Suppressor macrophage treated with lipopolysaccharide for 1 hour (primary cell): ENCODE data around the gene ACSL5.
A peak's percentile ranks its signal among the peaks of the same experiment; 100 is the strongest.
"Not testable (repeated sequence)": the region's sequence is repeated elsewhere in the genome, so short reads cannot be mapped to it uniquely, and the experiment has no call there.

ENCODE experiments used
- DNase-seq, 3 donors: peaks; one replicate each; pipeline ENCODE4 v3.0.0-alpha.2; 2020 to 2022

The ACSL5 gene

DNA sequence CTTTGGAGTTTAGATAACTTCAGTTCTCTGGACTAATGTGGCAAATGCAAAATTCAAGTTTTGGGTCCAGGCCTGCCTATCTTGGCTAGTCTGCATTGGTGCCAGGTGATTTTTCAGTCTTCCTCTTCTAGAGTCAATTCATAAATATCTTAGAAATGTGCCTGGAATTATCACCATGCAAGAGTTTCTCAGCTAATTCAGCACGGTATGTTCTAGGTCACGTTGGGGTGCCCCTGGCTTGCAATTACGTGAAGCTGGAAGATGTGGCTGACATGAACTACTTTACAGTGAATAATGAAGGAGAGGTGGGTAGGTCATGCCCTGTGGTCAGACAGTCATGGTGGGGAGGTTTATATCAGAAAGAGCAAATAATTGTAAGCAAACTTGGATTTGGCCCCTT lies 47.8 kb downstream of the ACSL5 start:
- DNase-seq, result no peak

DNA sequence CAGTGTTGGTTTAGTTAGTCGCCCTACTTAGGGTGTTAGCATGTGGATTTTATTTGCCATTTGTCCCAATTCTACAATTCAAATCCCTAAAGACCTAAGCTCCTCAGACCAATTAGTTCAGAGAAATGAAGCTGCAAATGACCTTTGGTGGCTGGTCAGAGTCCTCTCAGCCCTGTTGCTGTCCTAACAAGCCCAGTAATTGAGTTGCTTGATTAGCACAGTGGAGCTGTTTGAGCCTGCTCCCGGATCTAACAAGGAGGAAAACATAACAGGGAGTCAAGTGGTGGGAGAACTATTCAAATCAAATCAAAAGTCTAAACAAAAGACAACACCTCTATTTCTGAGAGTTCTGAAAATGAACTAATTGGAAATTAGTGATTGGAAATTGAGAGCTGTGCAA lies 50.7 kb downstream of the ACSL5 start:
- DNase-seq, result no peak

DNA sequence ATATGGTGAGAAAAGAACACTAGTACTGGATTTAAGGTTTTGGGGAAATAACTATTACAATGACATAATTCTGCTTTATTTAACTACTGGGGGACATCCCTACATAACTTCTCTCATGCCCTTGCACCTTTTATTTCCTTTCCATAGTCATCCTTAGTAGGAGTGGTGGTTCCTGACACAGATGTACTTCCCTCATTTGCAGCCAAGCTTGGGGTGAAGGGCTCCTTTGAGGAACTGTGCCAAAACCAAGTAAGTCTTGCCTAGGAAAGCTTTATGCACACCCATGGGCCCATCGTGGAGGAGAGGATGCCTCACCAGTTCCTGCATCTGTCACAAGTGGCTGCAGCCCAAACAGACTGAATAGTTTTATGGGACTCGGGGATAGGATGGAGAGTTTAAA lies 52.2 kb downstream of the ACSL5 start:
- peak; percentile 48 to 58 (median 52) for DNase-seq

DNA sequence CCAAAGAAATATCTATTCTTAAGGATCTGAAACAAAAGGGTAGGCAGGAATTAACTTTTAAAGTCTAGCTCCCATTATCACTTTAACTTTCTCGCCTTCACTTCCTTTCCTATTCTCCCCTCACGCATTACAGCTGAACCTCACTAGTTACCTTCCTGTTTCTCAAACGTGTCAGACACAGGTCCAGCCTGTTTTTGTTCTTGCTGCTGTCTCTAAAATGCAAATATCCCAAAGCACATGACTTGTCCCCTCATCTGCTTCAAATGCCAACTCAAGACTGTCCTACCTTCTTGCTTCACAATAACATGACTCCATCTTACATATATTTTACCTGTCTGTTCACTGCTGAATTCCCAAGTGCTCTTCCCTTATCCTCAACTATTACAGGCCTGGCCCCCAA lies 55.2 kb downstream of the ACSL5 start:
- DNase-seq, result no peak

DNA sequence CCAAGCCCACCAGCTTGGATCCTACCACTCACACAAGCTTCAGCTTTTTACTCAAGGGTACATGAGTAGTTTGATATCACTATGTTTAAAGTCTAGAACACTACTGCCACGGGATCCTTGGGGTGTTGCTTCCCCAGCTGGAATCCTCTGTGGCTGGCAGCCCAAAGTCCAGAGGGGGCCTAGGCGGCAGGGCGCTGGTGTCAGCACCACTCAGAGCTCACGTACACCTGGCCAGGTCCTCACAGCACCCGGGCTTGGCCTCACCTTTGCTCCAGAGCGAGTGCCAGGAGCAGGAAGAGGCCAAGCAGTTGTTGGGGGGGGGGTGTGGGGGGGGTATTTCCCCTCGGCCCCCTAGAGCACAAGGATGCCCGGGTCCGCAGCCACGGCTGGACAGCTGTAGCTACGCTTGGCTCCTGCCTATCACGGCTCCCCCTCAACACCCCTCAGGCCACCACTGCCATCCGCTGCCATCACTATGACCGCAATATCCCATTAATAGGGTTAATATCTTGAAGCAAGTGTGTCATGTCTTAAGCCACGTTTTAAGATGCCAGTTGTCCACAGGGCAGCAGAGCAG lies 55.8 kb downstream of the ACSL5 start:
- DNase-seq, result no peak

GRCh38 chr10:112433136-112433535 lies 59.2 kb downstream of the ACSL5 start:
- no peak for DNase-seq

- DNase-seq, result peak; percentile 24 to 74 (median 67)
These were observed 61.2 kb downstream of the ACSL5 start for GRCh38 chr10:112434988-112435619.

GRCh38 chr10:112438356-112438755 lies 64.4 kb downstream of the ACSL5 start:
- DNase-seq, result no peak

GRCh38 chr10:112441520-112441919 lies 67.6 kb downstream of the ACSL5 start:
- DNase-seq, result no peak

- DNase-seq, result no peak
These were observed 68.1 kb downstream of the ACSL5 start for GRCh38 chr10:112442063-112442462.

- DNase-seq, result peak; percentile 46 to 54 (median 48)
These were observed 72.3 kb downstream of the ACSL5 start for GRCh38 chr10:112446055-112446854.

GRCh38 chr10:112446855-112447619 lies 73.1 kb downstream of the ACSL5 start, which contains the start of the genes VTI1A and ZDHHC6:
TSS of gene VTI1A (plus strand) at chr10:112447215. CDS start at chr10:112447374, 159 bp downstream.
TSS of gene ZDHHC6 (minus strand) at chr10:112446914. CDS start at chr10:112445436, 1,478 bp downstream.
- peak; percentile 88 to 93 (median 90) for DNase-seq

DNA sequence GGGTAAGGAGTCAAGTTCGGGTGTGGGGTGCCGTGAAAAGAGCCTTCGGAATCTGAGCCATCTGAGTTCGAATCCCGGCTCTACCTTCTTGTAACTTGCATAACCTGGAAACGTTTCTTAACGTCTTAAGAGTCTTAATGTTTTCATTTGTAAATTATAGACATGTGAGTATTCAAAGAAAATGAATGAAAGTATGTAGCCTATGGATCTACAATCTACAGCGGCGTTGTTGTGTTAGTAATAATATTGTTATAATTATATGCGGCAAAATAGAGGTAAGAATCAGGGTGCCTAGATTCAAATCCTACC lies 73.7 kb downstream of the ACSL5 start:
- DNase-seq, result no peak

DNA sequence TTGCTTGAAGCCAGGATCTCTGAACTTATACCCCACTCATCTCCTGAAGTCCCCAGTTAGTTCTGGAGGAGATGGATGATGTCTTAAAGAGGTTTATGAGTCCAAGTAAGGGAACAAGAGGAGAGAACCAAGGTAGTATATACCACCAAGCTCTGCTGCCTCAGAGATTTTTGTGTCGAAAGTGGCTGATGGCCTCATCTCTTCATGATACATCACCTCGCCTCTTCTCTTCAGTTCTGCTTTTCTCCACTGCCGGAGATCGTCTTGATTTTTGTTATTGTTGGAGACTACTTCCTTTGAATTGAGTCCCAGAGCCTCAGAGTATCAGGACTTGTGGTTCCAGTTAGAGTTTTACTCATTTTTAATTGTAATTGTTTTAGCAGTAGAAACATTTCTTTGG lies 75.0 kb downstream of the ACSL5 start:
- peak; percentile 62 to 75 (median 75) for DNase-seq

DNA sequence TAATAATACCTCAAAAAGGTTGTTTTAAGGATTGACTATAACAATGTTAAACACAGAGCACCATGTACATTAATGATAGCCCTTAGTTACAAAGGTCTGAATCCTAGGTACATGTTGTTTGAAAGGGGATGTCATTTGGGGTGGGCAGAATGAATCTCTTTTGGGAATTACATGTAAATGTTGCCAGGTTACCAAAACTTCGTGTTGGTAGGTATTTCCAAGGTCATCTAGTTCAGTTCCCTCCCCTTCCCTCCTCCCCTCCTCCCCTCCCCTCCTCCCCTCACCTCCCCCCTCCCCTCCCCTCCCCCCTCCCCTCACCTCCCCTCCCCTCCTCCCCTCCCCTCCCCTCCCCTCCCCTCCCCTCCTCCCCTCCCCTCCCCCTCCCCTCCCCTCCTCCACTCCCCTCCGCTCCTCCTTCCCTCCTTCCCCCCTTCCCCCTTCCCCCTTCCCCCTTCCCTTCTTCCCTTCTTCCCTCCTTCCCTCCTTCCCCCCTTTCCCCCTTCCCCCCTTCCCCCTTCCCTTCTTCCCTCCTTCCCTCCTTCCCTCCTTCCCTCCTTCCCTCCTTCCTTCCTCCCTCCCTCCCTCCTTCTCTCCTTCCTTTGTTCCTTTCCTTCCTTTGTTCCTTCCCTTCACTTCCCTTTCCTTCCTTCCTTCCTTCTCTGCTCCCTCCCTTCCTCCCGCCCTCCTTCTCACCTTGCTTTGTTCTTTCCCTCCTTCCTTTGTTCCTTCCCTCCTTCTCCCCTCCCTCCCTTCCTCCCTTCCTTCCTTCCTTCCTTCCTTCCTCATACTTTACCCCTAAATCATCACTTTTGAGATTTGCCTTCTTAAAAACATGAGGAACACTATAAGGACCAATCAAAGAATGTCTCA lies 81.2 kb downstream of the ACSL5 start:
- no peak for DNase-seq

GRCh38 chr10:112456533-112456932 lies 82.6 kb downstream of the ACSL5 start:
- peak; percentile 16 to 25 (median 16) for DNase-seq

DNA sequence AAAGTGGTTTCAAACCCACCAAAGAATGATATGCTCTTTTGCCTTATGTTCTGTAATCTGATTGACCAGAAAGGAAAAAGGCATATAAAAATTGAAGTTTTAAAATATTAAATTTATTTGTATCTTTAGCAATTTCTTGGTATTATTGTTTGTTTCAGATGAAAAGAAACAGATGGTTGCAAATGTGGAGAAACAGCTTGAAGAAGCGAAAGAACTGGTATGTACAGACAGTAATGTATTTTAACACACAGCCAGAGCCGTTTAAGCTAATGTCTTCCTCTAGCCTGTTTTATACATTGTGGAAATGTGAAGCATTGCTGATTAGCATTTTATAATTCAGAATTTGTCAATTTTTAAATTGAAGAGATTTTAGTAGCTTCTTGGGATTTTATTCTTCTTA lies 86.5 kb downstream of the ACSL5 start:
- DNase-seq, result no peak

DNA sequence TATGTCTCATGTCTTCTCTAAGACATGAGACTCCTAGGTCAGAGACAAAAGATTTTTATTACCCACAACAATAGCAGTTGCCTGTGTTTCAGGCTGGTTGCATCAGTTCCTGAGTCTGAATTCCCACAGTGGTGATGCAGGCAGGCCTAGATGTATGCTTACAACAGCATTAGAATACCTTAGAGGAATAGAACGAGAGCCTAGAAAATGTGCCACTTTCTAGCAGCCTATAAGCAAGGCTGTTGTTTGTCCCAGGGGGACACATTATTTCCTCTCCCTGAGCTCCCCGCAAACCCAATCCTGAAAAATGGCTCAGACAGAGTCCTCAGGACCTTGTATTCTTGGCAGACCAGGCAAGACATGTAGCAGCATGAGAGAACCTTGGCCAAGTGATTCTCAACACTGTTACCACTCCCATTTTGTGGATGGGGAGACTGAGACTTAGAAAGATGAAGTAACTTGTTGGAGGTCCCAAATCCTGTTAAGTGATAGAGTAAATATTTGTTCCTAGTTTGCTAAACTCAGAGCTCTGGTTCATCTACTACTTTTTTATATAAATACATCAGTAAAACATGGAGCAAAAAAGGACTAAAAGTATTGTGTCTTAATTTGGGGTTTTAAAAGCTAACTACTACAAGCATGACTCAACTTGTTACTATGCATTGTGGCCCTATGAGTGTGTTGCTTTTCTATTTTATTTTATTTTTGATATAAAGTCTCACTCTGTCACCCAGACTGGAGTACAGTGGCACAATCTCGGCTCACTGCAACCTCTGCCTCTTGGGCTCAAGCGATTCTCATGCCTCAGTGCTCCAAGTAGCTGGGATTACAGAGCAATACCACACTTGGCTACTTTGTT lies 87.3 kb downstream of the ACSL5 start:
- peak; percentile 30 to 58 (median 48) for DNase-seq

GRCh38 chr10:112464074-112464473 lies 90.2 kb downstream of the ACSL5 start:
- DNase-seq, result not testable (repeated sequence)

DNA sequence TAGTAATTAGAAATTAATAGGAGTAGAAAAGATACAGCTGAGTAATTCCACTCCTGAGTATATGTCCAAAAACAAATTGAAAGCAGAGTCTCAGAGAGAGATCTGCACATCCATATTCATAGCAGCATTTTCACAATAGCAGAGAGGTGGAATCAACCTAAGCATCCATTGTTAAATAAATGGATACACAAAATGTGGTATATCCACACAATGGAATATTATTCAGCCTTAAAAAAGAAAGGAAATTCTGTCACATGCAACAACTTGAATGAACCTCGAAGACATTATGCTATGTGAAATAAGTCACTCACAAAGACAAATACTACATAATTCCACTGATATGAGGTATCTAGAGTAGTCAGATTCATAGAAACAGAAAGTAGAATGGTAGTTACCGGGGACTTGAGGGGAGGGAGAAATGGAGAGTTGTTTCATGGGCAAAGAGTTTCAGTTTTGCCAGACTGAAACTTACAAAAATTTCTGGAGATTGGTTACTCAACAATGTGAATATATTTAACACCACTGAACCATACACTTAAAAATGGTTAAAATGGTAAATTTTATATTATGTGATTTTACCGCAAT lies 91.5 kb downstream of the ACSL5 start:
- DNase-seq, result no peak

GRCh38 chr10:112466802-112467201 lies 92.9 kb downstream of the ACSL5 start:
- no peak for DNase-seq
